IPS-15b (cell line): ENCODE measurements around the gene FDX2.

Experiments
- H3K27me3 ChIP-seq: one replicate; pipeline ENCODE4 v1.6.1; 2013; ENCODE audit warnings: low read length; ENCODE audit not compliant: control insufficient read depth, insufficient read depth
- H3K36me3 ChIP-seq: one replicate; pipeline ENCODE4 v1.6.1; 2013; ENCODE audit warnings: low read length; ENCODE audit not compliant: control insufficient read depth, insufficient read depth
- H3K4me1 ChIP-seq: one replicate; pipeline ENCODE4 v1.6.1; 2013; ENCODE audit warnings: mild to moderate bottlenecking, low read length; ENCODE audit not compliant: control insufficient read depth, insufficient read depth
- H3K4me3 ChIP-seq: one replicate; pipeline ENCODE4 v1.5.1; 2013; ENCODE audit warnings: low read depth, low read length
- H3K9ac ChIP-seq: one replicate; pipeline ENCODE4 v1.6.1; 2013; ENCODE audit warnings: low read depth, mild to moderate bottlenecking, low read length
- H3K9me3 ChIP-seq: one replicate; pipeline ENCODE4 v1.6.1; 2013; ENCODE audit warnings: mild to moderate bottlenecking, low read length; ENCODE audit not compliant: control insufficient read depth, insufficient read depth

Gene FDX2

DNA sequence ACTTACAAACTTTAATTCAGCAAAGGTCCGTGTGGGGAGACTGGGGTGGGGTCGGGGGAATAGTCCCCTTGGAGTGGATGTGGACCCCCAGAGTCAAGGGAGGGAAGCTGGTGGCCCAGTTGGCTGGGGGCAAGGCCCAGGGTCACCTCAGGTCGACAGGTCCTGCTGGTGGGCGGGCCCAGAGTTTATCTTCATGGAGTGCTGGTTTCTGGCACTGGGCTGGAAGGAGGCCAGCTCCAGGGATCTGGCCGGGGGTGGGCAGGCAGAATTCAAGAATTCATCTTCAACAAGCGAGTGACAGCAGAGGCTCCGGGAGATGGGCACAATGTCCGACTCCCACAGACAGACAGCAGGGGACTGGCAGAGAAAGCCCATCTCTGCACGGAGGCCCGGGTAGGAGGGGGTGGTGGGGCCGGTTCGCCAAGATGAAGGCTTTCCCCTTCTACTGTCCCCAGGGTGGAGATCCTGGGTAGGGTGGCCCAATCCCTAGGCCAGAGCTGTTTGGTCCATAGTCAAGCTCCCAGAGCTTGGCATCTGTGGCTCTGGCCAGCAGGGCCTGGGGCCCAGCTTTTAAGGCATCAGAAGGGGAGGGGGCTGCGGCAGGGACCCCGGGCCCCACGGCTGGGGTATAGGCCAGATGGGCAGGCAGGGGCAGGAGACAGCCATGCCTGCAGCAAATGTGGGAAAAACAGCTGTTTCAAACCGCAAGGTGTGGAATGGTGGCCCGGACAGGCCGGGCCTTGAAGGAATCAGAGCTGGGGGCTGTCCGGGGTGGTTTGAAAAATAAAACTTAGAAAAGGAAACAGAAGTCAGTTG lies 622 bp upstream of the FDX2 start:
- Histone ChIP-seq H3K4me3 (peak overlapping the region; percentile 98), H3K27me3 (no peaks in the 10 kb centered on the region), H3K9ac (no peak overlapping the region), H3K9me3 (no peaks in the 10 kb centered on the region), H3K4me1 (no peaks in the 10 kb centered on the region), H3K36me3 (peaks cover 33% of the 10 kb centered on the region)

GRCh38 chr19:10309423-10309822 lies 6.4 kb downstream of the FDX2 start, which contains the start of gene ZGLP1:
Gene ZGLP1, minus strand, starts transcription at chr19:10309815.
- Histone ChIP-seq H3K27me3 (no peaks in the 10 kb centered on the region), H3K4me1 (no peaks in the 10 kb centered on the region), H3K36me3 (peaks cover 9% of the 10 kb centered on the region)

GRCh38 chr19:10306327-10306726 lies 9.5 kb downstream of the FDX2 start:
- Histone ChIP-seq H3K9me3 (no peaks in the 10 kb centered on the region), H3K36me3 (peaks cover 6% of the 10 kb centered on the region), H3K9ac (no peak overlapping the region), H3K4me3 (no peak overlapping the region), H3K4me1 (no peaks in the 10 kb centered on the region), H3K27me3 (no peaks in the 10 kb centered on the region)

More at GRCh38 chr19:10309423-10309822, 6.4 kb downstream of the FDX2 start, which contains the start of gene ZGLP1:
- Histone ChIP-seq H3K9ac (no peak within 1 kb of the TSS), H3K4me3 (no peak within 1 kb of the TSS), H3K9me3 (no peaks in the 10 kb centered on the region)

DNA sequence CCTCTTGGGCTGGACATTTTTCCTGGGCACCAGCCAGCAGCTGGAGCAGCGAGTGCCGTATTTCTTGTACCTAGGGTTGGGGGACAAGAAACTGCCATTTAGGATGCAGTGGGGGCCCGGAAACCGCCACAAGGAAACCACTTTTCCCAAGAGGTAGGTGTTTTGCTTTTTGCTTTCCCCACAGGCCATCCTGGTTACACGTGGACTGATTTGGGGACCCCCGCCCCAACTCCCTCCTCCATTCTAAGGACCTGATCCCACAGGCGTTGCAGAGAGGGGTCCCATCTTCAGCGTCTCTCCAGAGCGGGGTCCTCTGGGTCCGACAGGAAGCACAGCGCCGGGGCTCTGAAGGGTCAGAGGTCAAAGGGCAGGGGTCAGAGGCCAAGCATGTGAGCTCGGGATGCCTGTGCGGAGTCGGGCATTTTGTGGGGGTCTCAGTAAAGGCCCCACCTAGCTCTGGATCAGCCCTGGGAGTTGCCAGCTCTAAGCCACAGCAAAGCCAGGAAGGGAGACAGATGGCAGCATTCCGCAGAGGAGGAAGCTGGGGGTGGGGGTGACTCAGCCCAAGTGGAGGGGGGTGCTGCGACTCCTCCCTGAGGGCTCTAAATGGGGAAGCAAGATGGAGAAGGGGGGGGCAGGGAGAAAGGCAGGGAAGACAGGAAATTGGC lies 10.5 kb downstream of the FDX2 start:
- Histone ChIP-seq H3K4me3 (no peak overlapping the region), H3K9ac (no peak overlapping the region), H3K27me3 (no peaks in the 10 kb centered on the region), H3K36me3 (peaks cover 6% of the 10 kb centered on the region), H3K4me1 (no peaks in the 10 kb centered on the region), H3K9me3 (no peaks in the 10 kb centered on the region)

DNA sequence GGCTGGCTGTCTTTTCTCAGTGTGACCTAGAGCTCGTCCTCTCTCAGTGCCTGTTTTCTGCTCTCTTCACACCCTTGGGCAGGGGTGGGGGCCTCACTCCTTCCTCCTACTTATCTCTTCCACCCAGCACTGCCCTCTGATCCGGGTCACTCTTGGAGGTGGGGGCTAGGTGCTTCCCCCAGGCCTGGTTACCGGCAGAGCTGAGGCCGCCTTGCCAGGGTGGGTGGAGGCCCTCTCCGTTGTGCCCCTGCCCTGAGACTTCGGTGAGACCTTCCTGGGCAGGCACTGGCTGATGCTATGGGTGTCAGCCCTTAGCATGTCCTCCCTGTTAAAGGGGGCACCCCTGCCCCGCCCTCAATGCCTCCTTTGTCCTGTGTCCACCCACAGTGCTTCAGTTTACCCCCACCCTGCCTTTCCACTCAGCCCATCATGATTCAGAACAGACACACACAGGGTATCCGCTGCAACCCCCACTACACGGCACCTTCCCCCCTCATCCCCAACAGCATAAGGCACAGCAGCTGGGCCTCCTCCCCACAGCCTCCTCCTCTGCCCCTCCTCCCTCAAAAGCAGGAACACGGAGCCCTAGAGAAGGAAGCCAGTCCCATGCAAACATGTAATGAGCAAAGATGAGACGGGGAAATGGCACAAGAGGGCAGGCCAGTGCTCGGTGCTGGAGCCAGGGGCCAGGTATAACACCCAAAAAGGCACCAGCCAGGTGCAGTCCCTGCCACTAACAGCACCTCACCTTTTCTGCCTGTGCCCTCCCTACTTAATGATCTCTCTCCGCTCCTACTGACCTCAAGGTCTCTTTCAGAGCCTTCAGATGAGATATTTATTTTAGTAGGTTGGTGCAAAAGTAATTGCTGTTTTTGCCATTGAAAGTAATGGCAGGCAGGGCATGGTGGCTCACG lies 16.0 kb downstream of the FDX2 start:
- Histone ChIP-seq H3K27me3 (peaks cover 21% of the 10 kb centered on the region), H3K4me3 (no peak overlapping the region), H3K4me1 (no peaks in the 10 kb centered on the region), H3K36me3 (no peaks in the 10 kb centered on the region), H3K9ac (no peak overlapping the region), H3K9me3 (no peaks in the 10 kb centered on the region)

- Histone ChIP-seq H3K4me1 (no peaks in the 10 kb centered on the region), H3K27me3 (peaks cover 57% of the 10 kb centered on the region), H3K4me3 (peak overlapping the region; percentile 68)
Observed at GRCh38 chr19:10295847-10296591, 19.8 kb downstream of the FDX2 start.

GRCh38 chr19:10295305-10295846 lies 20.4 kb downstream of the FDX2 start:
- Histone ChIP-seq H3K36me3 (no peaks in the 10 kb centered on the region), H3K9ac (no peak overlapping the region), H3K9me3 (no peaks in the 10 kb centered on the region), H3K27me3 (peaks cover 63% of the 10 kb centered on the region), H3K4me1 (no peaks in the 10 kb centered on the region), H3K4me3 (peak overlapping the region; percentile 68)

More at GRCh38 chr19:10295847-10296591, 19.8 kb downstream of the FDX2 start:
- Histone ChIP-seq H3K9me3 (no peaks in the 10 kb centered on the region), H3K9ac (no peak overlapping the region), H3K36me3 (no peaks in the 10 kb centered on the region)

DNA sequence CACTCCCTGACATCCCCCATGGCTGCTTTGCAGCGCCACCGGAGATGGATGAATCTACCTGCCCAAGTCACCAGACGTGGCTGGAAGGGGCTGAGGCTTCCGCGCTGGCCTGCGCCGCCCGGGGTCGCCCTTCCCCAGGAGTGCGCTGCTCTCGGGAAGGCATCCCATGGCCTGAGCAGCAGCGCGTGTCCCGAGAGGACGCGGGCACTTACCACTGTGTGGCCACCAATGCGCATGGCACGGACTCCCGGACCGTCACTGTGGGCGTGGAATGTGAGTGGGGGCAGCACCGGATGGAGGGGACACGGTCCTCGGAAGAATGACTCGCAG lies 21.5 kb downstream of the FDX2 start:
- Histone ChIP-seq H3K36me3 (no peaks in the 10 kb centered on the region), H3K4me3 (peak overlapping the region; percentile 26), H3K4me1 (no peaks in the 10 kb centered on the region), H3K9ac (no peak overlapping the region), H3K9me3 (no peaks in the 10 kb centered on the region), H3K27me3 (peaks cover 71% of the 10 kb centered on the region)

- Histone ChIP-seq H3K27me3 (peaks cover 76% of the 10 kb centered on the region), H3K4me3 (peak overlapping the region; percentile 26), H3K36me3 (no peaks in the 10 kb centered on the region), H3K4me1 (no peaks in the 10 kb centered on the region), H3K9ac (no peak overlapping the region), H3K9me3 (no peaks in the 10 kb centered on the region)
Observed at GRCh38 chr19:10293637-10294367, 22.0 kb downstream of the FDX2 start.

GRCh38 chr19:10292789-10293636 lies 22.8 kb downstream of the FDX2 start:
- Histone ChIP-seq H3K36me3 (no peaks in the 10 kb centered on the region), H3K9me3 (no peaks in the 10 kb centered on the region), H3K4me1 (no peaks in the 10 kb centered on the region), H3K9ac (no peak overlapping the region), H3K4me3 (peak overlapping the region; percentile 57), H3K27me3 (peaks cover 84% of the 10 kb centered on the region)
